GM21360 (cell line): ENCODE measurements around the gene MYL5.
"Not testable (repeated sequence)": the region's sequence is repeated elsewhere in the genome, so short reads cannot be mapped to it uniquely, and the experiment has no call there.

Source experiments
- ATAC-seq: cut with Tn5 transposase; IDR thresholded peaks from one replicate; pipeline ENCODE4 v1.9.1; 2021; ENCODE audit warnings: mild to moderate bottlenecking, moderate library complexity; ENCODE audit not compliant: unreplicated experiment

The MYL5 gene

GRCh38 chr4:674172-675035 lies at the start of gene MYL5, which contains the start of gene ATP5ME:
Gene MYL5, plus strand, starts transcription at chr4:674542. Its CDS starts 3,485 bp downstream, at chr4:678027.
Gene ATP5ME, minus strand, starts transcription at chr4:674276. Its CDS starts 29 bp downstream, at chr4:674247.
- ATAC-seq, result peak; percentile 59

- no peak for ATAC-seq
Observed at GRCh38 chr4:624705-625590, 49.4 kb upstream of the MYL5 start, which contains the start of gene PDE6B. Gene PDE6B, plus strand, starts transcription at chr4:625573. Its CDS starts 54 bp downstream, at chr4:625627.

GRCh38 chr4:625631-626161 lies 48.6 kb upstream of the MYL5 start:
- no peak for ATAC-seq

GRCh38 chr4:626201-627091 lies 47.9 kb upstream of the MYL5 start:
- no peak for ATAC-seq

- ATAC-seq, result no peak
Observed at GRCh38 chr4:627347-628125, 46.8 kb upstream of the MYL5 start.

- no peak for ATAC-seq
Observed at GRCh38 chr4:628311-628741, 46.0 kb upstream of the MYL5 start.

GRCh38 chr4:628821-629635 lies 45.3 kb upstream of the MYL5 start:
- ATAC-seq, result no peak

GRCh38 chr4:629636-629914 lies 44.8 kb upstream of the MYL5 start:
- no peak for ATAC-seq

- no peak for ATAC-seq
Observed at GRCh38 chr4:629915-630641, 44.3 kb upstream of the MYL5 start.

- no peak for ATAC-seq
Observed at GRCh38 chr4:630656-631055, 43.7 kb upstream of the MYL5 start.

GRCh38 chr4:632196-632790 lies 42.0 kb upstream of the MYL5 start:
- ATAC-seq, result no peak

GRCh38 chr4:632926-633325 lies 41.4 kb upstream of the MYL5 start:
- ATAC-seq, result no peak

GRCh38 chr4:633406-633805 lies 40.9 kb upstream of the MYL5 start:
- no peak for ATAC-seq

GRCh38 chr4:633976-634598 lies 40.3 kb upstream of the MYL5 start:
- no peak for ATAC-seq

- no peak for ATAC-seq
Observed at GRCh38 chr4:634599-634985, 39.8 kb upstream of the MYL5 start.

GRCh38 chr4:635066-635835 lies 39.1 kb upstream of the MYL5 start:
- ATAC-seq, result not testable (repeated sequence)
